HG02623 (cell line): ENCODE data around the gene RNF112.
"Not testable (repeated sequence)": the region's sequence is repeated elsewhere in the genome, so short reads cannot be mapped to it uniquely, and the experiment has no call there.

Source experiments
- ATAC-seq: cut with Tn5 transposase; IDR thresholded peaks from one replicate; pipeline ENCODE4 v1.9.1; 2021; ENCODE audit warnings: moderate library complexity; ENCODE audit not compliant: unreplicated experiment

RNF112 gene

GRCh38 chr17:19446577-19446976 lies 35.5 kb downstream of the RNF112 start:
- not testable (repeated sequence) for ATAC-seq

- no peak for ATAC-seq
Measured at GRCh38 chr17:19447085-19447583, 36.1 kb downstream of the RNF112 start.

DNA sequence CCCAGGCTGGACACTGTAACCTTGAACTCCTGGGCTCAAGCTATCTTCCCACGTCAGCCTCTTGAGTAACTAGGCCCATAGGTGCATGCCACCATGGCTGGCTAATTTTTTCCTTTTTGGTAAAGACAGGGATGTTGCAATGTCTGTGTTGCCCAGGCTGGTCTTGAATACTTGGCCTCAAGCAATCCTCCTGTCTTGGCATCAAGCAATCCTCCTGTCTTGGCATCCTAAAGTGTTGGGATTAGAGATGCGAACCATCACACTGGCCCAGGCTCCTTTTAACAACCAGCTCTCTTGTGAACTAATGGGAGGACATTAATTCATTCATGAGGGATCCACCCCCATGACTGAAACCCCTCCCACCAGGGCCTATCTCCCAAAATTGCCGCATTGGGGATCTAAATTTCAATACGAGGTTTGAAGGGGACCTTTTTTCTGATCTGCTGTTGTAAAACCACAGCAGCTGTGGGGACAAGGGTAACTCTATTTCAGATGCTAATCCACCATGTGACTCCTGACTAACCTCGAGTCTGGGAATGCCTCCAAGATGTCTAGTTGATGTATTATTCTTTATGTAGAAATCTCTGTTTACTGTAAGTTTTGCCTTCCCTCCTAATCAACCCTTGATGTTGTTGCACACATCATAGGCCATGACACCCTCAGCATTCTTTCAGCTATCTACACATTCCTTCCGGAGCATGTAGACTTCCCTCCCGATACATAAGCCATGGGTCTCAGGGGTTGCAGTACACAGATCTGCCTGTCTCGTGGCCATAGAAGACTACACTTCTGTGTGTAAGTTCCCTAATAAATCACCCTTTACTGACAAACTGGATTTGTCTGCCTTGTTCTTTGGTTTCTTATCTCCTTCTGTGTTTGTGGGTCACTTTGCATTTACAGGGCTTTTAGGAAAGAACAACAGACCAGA lies 37.6 kb downstream of the RNF112 start:
- ATAC-seq, result no peak

GRCh38 chr17:19449656-19450055 lies 38.6 kb downstream of the RNF112 start:
- no peak for ATAC-seq

GRCh38 chr17:19453296-19453695 lies 42.3 kb downstream of the RNF112 start:
- no peak for ATAC-seq

GRCh38 chr17:19454074-19454473 lies 43.0 kb downstream of the RNF112 start:
- no peak for ATAC-seq

DNA sequence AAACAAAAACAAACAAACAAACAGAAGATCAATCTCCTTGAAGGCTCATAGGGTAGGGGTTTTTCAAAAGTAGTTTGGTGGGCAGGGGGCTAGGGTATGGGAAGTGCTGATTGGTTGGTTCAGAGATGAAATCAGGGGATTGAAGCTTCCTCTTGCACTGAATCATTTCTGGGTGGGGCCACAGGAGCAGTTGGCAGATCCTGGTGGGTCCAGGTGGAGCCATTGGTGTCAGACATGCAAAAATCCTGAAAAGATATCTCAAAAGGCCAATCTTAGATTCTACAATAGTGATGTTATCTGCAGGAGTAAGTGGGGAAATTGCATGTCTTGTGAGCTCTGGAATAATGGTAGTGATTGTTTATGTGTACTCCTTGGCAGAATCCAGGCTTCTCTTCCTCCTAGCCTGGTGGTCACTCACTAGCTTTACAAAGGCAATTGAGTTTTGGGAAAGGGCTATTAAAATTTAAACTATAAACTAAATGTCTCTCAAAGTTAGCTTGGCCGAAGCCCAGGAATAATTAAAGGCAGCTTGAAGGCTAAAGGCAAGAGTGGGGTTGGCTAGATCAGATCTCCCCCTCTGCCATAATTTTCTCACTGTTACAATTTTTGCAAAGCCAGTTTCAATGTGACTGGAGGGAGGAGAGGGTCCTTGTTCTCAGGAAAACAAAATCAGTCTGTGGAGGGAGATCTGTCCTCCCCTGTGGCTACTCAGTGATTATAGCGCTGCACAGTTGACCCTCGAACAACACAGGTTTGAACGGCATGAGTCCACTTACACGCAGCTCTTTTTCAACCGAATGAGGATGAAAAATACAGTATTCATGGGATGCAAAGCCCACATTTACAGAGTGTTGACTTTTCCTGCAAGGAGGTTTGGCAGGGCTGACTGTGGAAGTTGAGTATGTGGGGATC lies 45.2 kb downstream of the RNF112 start:
- no peak for ATAC-seq

DNA sequence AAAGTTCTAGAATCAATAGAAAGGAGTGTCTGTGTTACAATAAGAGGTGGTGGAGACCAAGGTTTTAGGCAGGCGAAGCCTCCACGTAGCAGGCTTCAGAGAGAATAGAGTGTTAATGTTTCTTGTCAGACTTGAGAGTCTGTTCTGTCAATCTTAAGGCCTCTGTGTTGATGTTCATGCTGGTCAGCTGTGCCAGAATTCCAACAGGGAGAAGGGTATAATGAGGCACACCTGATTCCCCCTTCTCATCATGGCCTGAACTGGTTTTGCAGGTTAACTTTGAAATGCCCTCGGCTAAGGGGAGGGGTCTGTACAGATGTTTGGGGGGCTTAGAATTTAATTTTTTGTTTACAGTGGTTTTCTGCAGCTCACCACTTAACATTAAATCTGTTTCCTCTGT lies 46.0 kb downstream of the RNF112 start:
- ATAC-seq, result no peak

DNA sequence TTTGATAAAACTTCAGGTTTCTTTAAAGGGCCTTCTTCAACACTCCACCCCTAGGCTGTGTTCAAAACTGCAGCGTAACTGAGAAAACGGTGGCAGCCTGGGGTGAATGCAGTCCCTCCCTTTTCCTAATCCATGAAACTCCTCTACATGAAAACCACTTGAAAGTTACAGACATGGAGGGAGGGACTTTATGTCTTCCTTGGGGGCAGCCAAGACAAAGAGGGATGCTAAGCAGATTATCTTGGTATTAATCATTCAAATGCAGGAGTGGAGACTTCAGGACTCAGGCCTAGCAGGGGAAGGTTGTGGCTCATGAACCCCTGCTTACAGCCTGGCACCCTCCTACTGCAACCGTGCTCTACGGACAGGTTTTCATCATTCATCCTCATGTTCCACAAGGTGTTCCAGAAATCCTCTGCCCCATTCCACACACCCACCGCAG lies 46.8 kb downstream of the RNF112 start:
- ATAC-seq, result no peak

- ATAC-seq, result not testable (repeated sequence)
Measured at GRCh38 chr17:19458481-19458880, 47.4 kb downstream of the RNF112 start.

- not testable (repeated sequence) for ATAC-seq
Measured at GRCh38 chr17:19459018-19459655, 48.1 kb downstream of the RNF112 start.

DNA sequence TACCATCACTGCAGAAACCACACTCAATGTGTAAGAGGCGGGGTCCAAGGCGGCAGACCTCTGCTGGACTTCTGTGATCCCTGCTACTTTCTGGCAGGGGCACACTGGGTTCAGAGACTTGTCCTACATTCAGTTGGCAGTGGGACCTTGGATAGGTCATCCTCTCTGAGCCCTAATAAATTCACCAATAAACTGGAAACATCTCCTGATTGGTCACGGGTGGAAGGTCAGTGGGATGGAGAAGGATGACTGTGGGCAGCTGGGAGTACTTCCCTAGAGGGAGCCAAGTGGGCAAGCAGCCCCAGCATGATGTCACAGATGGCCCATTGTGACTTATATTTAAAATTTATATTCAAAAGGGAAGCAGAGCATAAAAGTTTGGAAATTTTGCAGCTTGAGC lies 49.7 kb downstream of the RNF112 start:
- no peak for ATAC-seq

DNA sequence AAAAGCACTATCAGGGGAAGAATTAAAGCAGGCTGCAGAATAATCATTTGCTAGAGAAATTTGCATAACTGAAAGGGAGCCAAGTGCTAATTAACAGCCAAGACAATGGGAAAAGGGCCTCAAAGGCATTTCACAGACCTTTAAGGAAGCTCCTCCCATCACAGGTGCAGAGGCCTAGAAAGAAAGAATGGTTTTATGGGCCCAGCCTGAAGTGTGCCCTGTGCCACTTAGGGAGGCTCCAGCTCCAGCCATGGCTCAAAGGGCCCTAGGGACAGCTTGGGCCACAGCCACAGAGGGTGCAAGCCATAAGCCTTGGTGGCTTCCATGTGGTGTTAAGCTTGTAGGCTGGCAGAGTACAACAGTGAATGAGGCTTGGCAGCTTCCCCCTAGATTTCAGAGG lies 50.1 kb downstream of the RNF112 start:
- no peak for ATAC-seq

DNA sequence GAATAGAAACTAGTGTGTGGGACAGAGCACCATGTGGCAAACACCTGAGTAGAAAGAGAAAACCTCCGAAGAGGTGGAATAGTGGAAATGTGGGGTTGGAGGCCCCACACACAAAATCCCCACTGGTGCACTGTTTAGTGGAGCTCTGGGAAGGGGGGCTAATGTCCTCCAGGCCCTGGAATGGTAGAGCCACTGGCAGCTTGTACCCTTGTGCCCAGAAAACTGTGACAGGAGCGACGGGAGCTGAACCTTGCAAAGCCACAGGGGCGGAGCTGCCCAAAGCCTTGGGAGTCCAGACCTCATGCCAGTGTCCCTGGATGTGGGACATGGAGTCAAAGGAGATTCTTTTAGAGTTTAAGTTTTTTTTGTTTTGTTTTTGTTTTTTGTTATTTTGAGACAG lies 50.6 kb downstream of the RNF112 start:
- no peak for ATAC-seq

DNA sequence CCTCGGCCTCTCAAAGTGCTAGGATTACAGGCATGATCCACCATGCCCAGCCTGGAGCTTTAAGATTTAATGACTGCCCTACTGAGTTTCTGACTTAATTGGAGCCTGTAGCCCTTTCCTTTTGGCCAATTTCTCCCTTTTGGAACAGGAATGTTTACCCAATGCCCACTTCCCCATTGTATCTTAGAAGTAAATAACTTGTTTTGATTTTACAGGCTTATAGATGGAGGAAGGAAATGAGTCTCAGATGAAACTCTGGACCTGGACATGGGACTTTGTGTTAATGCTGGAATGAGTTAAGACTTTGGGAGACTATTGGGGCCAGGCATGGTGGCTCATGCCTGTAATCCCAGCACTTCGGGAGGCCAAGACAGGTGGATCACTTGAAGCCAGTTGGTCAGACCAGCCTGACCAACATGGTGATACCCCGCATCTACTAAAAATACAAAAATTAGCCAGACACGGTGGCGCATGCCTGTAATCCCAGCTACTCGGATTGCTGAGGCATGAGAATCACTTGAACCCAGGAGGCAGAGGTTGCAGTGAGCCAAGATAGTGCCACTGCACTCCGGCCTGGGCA lies 51.5 kb downstream of the RNF112 start:
- not testable (repeated sequence) for ATAC-seq

DNA sequence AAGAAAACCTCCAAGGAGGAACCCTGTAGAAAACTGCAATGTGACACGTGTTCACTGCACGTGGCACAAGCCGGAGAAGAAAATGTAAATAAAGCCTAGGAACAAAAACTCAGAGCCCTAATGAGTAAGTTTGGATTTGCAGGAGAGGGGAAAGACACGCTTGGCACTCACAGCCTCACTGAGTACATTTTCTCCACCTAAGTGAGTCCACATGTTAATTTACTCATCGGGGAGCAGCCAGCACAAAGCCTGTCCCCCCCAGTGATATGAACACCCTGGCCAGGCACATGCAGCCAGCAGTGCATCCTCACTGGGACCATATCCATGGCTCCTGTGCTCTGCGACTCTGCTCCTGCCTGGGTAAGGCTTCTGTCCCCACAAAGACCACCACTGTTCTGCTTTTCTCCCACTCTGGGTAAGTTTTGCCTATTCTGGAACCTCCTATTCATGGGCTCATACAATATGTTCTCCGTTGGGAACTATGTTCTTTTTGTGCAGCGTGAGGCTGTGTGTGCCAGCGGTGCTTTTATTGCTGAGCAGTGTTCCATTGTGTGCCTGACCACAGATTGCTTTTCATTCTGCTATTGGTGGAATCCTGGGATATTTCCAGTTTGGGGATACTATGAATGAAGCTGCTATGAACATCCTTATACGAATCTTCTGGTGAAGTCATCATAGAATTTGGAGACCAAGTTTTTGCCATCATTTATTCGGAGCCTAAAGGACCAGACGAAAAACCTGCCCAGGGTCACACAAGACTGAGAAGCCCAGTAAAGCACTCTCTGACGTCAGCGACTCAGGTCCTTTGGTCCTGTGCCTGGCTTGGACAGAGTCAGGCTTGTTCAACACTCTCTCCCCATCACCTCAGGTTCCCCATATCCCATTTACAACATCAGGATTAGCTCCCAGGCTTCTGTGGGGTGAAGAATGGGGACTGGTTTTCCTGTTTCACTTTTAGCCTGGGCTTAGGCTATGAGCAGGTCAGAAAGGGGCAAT lies 53.3 kb downstream of the RNF112 start:
- no peak for ATAC-seq
